T-helper 1 cell treated with Interleukin-12 subunit alpha and Interleukin-12 subunit beta and Interleukin-4 antibody, amounts not matched to agents 30 ng/mL and 1 ng/mL, for 36 hours (primary cell): ENCODE results near the gene BRINP1. TPM values are rescaled to one million over a fixed set of nuclear protein-coding genes. Genes with fewer than 3 reads are reported as not detected.

Experiments used
- intact Hi-C: fragments of 100-400 bp; cut with micrococcal nuclease; formaldehyde crosslinking; loops from one replicate; pipeline ENCODE4 v1.15.1; 2024
- total RNA-seq: library from RNA; stranded (reverse); gene quantifications from 2 replicates; pipeline ENCODE4 v1.2.3, GENCODE V29; 2022

BRINP1 gene
- total RNA-seq, 1 donor from 2014 or later, result not detected

- intact Hi-C loops, result no loop called here
These were observed 86.0 kb downstream of the BRINP1 start for GRCh38 chr9:119283078-119283794.

DNA sequence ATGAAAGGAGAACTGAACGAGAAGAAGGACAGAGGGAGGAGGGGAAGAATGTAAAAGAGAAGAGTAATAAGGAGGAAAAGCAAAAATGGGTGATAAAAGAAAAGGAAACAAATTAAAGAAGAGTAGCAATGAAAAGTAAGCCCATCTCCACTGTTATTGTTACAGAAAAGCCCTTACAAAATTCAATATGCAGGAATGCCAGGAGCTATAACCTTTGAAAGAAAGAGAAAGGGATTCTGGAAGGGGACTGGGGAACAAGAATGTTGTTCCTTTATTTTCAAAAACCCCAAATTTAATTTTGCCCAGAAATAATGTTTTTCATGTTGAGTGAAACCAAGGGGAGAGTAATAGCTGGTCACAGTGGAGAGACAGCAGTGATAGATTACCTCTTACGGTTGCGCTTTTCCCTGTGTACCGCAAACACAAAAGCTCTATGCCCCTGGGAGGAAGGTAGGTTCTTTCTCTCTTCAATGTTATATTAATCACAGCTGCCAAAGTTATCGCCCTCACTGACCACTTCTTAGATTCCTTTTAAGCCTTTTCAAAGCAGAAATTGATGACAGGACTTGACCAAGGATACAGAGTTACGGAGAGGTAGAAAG lies 86.7 kb downstream of the BRINP1 start:
- intact Hi-C loops, result no loop called here

DNA sequence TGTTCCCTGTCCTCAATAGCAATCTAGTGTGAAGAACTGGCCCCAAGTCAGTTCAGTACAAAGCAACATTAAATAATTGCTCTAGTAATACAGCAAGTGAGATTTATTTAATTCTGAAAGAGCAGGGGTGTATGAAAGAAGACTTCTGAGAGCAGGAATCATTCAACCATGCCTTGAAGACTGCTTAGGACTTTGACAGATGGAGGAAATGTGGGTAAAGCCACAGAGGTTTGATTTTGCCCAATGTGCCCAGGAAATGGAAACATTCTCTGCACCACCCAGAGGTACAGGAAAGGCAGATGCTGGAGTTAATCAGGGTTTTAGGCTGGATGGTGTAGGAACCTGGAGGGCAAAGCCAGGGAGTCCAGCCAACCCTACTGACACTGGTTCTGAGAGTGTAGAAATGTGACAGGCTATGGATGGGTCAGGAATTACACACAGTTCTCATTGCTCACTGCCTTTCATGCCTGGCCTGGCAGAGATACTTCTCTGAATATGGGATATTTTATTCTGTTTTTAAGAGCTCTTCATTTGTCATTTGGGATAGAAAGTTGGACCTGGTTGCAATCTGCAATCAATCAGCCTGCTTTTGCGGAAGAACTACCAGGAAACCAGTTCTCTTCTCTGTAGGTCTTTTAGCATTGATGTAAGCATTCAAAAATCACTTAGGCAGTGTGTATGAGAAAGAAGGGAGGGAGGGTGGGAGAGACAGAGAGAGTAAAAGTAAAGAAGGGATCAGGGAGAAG lies 88.3 kb downstream of the BRINP1 start:
- intact Hi-C loops, result no loop called here

DNA sequence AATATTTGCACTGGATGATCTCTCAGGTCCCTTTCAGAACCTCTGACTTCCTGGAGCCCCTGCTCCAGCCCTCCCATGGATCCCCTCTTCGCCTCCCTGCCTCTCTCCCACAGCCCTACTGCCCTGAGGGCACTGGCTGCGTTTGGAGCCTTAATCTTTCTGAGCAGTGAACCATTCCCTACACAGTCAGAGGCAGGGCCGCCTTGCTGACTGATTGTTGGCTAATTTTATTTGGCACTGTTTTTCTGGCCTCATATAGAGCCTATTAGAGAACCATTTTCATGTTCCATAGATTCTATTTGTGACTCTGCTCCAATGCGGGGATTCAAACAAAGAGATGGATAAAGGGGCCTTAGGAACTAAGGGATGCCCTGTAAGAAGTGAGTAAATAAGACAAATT lies 91.1 kb downstream of the BRINP1 start:
- intact Hi-C loops, result no loop called here

DNA sequence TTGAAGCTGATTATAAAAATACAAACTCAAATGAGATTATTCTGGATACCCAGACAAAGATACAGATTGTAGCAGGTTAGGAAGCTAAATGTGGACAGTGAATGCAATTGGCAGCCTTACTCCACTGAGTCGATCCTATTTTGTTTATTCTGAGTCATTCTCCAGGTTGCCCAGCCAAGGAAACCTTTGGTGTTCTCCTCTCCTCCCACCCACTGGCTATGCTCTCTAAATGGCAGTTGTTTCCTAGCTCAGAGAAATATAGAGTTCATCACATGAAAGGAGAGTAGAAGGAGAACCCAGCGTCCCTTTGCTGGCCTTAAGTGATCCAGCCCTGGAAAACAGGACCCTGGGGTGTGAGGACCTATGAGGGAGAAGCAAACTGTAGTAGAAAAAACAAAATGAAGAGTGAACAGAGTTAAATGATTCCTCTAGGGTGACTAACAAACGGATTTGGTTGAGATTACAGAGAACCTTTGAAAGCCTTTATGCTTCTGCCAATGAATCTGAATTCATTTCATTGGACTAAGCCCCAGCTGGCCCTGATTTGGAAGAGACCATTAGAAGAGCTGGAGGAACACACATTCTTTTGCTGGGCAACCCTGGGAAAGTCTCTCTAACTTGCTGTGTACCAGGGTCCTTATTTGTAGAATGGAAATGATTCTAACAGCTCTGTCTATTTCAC lies 95.1 kb downstream of the BRINP1 start:
- intact Hi-C loops, result no loop called here

DNA sequence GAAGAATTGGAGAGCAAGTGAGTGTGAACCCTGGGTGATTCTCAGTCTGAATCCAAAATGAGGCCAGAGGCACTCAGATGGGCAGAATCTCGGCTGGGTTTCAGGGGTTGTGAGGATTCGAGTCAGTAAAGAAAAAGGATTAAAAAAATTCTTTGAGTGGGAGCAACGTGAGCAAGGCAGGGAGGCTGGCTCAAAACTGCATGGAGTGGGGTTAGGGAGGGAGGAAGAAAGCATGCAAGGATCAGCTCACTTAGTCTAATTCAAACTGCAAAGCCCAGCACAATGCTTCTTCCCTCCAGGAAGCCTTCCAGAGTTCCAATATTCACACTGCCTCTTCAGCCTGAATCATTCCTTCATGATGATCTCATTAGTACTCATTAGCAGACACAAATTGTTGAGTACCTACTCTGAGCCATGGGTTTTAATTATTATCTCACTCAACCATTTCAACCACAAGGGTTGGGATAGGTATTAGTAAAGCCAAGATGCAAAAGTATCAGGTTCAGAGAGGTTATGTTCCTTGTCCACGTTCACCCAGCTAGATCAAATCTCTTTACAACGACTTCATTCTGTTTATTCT lies 95.8 kb downstream of the BRINP1 start:
- intact Hi-C loops, result no loop called here

- intact Hi-C loops, result no loop called here
These were observed 96.6 kb downstream of the BRINP1 start for GRCh38 chr9:119272500-119273211.

DNA sequence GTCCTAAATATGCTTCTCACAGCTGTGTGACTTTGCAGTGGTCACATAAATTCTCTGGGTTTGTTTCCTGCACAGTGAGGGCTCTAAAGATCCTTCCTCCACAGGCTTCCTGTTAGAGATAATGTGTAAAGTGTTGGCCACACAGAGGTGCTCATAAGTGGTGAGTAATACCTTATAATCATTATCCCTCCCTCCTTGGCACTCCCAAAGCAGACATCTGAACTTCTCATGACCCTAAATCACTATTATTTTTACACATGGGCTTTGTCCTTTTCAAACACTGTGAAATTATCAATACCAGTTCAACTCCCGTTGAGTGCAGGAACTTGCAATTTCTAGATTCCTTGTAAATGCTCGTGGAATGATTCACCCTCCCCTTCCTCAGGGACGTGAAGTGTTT lies 100.2 kb downstream of the BRINP1 start:
- intact Hi-C loops, result no loop called here

DNA sequence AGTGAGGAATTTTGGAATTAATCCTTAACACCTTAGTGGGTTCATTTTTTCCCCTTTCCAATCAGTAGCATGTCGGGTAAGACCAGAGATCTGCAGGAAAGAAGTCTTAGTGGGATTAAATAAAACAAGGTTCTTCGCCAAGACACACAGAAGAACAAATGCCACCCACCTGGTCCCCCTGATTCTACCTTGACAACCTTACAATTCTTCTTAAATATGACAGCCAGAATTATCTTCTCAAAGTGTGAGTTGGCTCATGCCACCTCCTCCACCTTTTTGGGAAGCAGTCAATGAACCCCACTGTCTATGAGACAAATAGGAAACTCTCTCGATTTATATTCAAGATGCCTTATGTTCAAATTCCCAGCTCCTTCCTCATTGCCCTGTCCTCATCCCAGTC lies 105.1 kb downstream of the BRINP1 start:
- intact Hi-C loops, result no loop called here

- intact Hi-C loops, result no loop called here
These were observed 111.6 kb downstream of the BRINP1 start for GRCh38 chr9:119257592-119257991.

DNA sequence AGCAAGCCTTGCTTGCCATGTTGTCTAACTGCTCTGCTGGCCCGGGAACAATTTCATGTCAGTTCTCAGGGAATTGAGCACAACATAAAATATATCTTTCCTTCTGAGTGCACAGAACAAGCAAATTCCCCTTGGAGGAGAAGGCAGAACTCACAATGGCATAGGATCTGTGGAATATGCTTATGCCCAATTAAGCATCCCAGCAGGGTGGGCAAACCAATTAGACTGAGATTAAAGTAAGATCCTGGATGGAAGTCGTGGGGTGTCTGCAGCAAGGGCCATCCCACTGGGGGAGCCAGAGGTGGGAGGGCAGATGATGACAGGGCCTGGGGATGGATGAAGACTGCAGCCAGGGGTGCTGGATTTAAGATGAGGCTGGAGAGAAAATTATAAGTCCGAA lies 114.1 kb downstream of the BRINP1 start:
- intact Hi-C loops, result no loop called here

- intact Hi-C loops, result no loop called here
These were observed 116.5 kb downstream of the BRINP1 start for GRCh38 chr9:119252671-119253299.

DNA sequence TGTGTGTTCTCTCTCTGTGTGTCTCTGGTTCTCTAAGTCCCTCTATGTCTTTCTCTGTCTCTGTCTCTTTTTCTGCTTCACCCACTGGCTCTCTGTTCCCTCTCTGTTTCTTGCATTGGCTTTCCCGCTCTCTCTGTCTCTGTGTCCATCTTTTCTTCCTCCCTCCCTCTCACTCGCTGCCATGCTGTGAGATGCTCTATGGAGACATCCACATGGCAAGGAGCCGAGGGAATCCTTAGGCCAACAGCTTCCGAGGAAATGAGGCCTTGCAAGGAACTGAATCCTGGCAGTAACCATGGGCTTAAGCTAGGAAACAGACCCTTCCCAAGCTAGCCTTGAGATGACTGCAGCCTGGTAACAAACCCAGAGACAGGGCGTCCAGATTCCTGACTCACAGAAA lies 117.3 kb downstream of the BRINP1 start:
- intact Hi-C loops, result no loop called here

GRCh38 chr9:119250730-119251129 lies 118.5 kb downstream of the BRINP1 start:
- intact Hi-C loops, result no loop called here

- intact Hi-C loops, result no loop called here
These were observed 128.7 kb downstream of the BRINP1 start for GRCh38 chr9:119240546-119240945.

- intact Hi-C loops, result no loop called here
These were observed 134.6 kb downstream of the BRINP1 start for GRCh38 chr9:119234636-119235035.

DNA sequence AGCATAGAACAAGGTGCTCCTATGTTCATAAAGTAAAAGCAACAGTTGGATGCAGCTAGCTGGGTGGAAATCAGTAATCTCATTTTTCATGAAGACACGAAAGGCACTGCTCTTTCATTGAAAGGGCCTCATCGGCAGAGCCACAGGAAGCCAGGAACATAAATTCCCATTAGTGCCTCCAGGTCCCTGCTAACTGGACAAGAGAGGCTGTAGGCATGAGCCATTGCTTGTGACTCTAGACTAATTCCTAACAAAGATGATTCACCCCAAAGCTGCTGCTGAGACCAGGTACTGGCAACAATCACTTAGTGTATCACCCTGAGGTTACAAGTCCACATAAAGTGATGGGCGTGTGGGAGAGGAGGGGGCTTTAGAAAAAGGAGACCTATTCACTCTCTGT lies 141.8 kb downstream of the BRINP1 start:
- intact Hi-C loops, result no loop called here

DNA sequence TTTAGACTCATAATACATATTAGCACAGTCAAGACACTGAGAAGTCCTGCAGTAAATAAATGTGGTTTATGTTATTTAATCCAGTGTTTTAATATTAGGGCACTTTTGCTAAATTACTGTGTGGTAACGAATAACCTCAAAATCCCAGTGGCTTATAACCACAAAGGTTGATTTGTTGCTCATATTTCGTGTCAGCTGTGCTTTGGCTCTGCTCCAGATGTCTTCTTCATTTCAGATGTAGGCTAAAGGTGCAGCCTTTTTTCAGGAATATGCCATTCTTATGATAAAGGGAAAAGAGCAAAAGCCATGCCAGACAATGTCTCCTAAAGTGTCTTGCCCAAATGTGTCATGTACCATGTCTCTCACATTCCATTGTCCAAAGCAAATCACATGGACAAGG lies 144.8 kb downstream of the BRINP1 start:
- intact Hi-C loops, result no loop called here

- intact Hi-C loops, result no loop called here
These were observed 148.0 kb downstream of the BRINP1 start for GRCh38 chr9:119221276-119221675.

DNA sequence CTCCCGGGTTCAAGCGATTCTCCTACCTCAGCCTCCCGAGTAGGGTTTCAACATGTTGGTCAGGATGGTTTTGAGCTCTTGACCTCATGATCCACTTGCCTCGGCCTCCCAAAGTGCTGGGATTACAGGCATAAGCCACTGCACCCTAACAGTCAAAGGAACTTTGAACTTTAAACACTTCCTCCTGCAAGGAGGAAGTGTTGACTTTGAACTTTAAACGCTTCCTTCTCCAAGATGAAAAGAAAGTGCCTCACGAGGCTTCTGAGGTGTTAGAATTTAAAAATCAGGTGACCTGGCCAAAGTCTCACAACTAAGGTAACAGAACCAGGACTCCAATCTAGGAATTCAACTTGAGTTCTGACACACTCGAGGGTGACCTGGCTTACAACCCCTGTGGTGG lies 150.9 kb downstream of the BRINP1 start:
- intact Hi-C loops, result no loop called here
